Muscle layer of duodenum (tissue), 2 donors: ENCODE data around the gene PCDH10.
"Not testable (repeated sequence)": the region's sequence is repeated elsewhere in the genome, so short reads cannot be mapped to it uniquely, and the experiment has no call there.

Source experiments
- H3K27ac ChIP-seq: one replicate; pipeline ENCODE4 v1.7.0; 2013; ENCODE audit warnings: mild to moderate bottlenecking, low read length
- H3K27me3 ChIP-seq: one replicate; pipeline ENCODE4 v1.7.0; 2013; ENCODE audit warnings: low read depth, mild to moderate bottlenecking, control low read depth, low read length
- H3K36me3 ChIP-seq, 2 donors: one replicate each; pipeline ENCODE4 v1.7.0; 2013; ENCODE audit warnings: low read length in 2 of 2, control low read depth in 1 of 2, mild to moderate bottlenecking in 1 of 2; ENCODE audit not compliant: insufficient read depth in 2 of 2, control insufficient read depth in 1 of 2
- H3K4me1 ChIP-seq, 2 donors: one replicate each; pipeline ENCODE4 v1.7.0; 2013; ENCODE audit warnings: low read length in 2 of 2, mild to moderate bottlenecking in 2 of 2, control low read depth in 1 of 2, moderate library complexity in 1 of 2; ENCODE audit not compliant: insufficient read depth in 2 of 2, control insufficient read depth in 1 of 2
- H3K4me3 ChIP-seq, 2 donors: one replicate each; pipeline ENCODE4 v1.7.0; 2013; ENCODE audit warnings: low read length in 2 of 2, low read depth in 1 of 2, mild to moderate bottlenecking in 1 of 2
- H3K9me3 ChIP-seq, 2 donors: one replicate each; pipeline ENCODE4 v1.7.0; 2013; ENCODE audit warnings: low read length in 2 of 2, control low read depth in 1 of 2, mild to moderate bottlenecking in 1 of 2; ENCODE audit not compliant: control insufficient read depth in 1 of 2
- donor health status: healthy.

Gene PCDH10

DNA sequence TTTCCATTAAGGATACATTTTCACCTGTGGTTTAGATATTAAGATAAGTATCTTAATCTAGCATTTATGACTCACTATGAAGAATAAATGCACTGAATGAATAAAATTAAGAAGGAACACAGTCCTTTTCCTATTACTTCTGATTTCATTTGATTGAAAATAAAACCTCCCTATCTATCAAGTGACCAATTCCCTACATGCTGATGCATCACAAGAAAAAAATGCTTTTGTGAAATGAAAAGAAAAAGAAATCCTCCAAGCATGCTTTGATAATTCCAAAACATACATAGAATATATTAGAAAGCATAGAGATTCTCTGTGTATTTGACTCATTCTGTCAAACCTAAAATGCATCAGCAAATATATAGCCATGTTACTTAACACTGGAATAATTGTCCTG lies 37.1 kb downstream of the PCDH10 start:
- H3K27me3 ChIP-seq, result no peaks in the 10 kb centered on the region
- H3K4me3 ChIP-seq, result no peak overlapping the region
- no peaks in the 10 kb centered on the region for H3K9me3 ChIP-seq
- no peaks in the 10 kb centered on the region for H3K4me1 ChIP-seq
- no peak overlapping the region for H3K27ac ChIP-seq
- no peaks in the 10 kb centered on the region for H3K36me3 ChIP-seq

GRCh38 chr4:133186845-133187244 lies 37.8 kb downstream of the PCDH10 start:
- Histone ChIP-seq H3K4me3 (no peak overlapping the region), H3K4me1 (no peaks in the 10 kb centered on the region), H3K27ac (no peak overlapping the region), H3K27me3 (no peaks in the 10 kb centered on the region), H3K36me3 (no peaks in the 10 kb centered on the region), H3K9me3 (no peaks in the 10 kb centered on the region)

DNA sequence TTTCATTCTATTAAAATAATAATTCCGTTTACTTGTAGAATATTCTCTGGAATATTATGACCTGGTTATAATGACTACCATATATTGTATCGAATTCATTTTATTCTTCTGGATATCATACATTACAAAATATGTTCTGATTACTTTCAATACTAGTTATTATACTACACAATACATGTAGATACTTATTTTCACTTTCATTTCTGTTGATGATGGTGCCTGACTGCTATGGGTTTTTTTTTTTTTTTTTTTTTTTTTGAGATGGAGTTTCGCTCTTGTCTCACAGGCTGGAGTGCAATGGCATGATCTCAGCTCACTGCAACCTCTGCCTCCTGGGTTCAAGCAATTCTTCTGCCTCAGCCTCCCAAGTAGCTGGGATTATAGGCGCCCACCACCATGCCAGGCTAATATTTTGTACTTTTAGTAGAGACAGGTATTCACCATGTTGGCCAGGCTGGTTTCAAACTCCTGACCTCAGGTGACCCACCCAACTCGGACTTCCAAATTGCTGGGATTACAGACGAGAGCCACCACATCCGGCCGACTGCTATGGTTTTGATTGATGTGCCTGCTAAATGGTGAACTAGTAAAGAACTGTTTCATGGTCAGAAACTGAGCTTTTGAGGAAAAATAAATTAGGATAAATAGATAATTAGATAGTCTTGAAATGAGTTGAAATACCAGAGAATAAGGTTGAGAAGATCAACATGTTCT lies 39.5 kb downstream of the PCDH10 start:
- no peak overlapping the region for H3K27ac ChIP-seq
- H3K4me1 ChIP-seq, result no peaks in the 10 kb centered on the region
- H3K4me3 ChIP-seq, result no peak overlapping the region
- H3K36me3 ChIP-seq, result no peaks in the 10 kb centered on the region
- H3K9me3 ChIP-seq, result no peaks in the 10 kb centered on the region
- H3K27me3 ChIP-seq, result no peaks in the 10 kb centered on the region

- no peak overlapping the region for H3K27ac ChIP-seq
- no peaks in the 10 kb centered on the region for H3K9me3 ChIP-seq
- H3K4me3 ChIP-seq, result no peak overlapping the region
- H3K36me3 ChIP-seq, result no peaks in the 10 kb centered on the region
- no peaks in the 10 kb centered on the region for H3K27me3 ChIP-seq
- H3K4me1 ChIP-seq, result no peaks in the 10 kb centered on the region
Measured at GRCh38 chr4:133189147-133189517, 40.0 kb downstream of the PCDH10 start.

- Histone ChIP-seq H3K27me3 (no peaks in the 10 kb centered on the region), H3K36me3 (no peaks in the 10 kb centered on the region), H3K4me3 (no peak overlapping the region), H3K4me1 (no peaks in the 10 kb centered on the region), H3K9me3 (no peaks in the 10 kb centered on the region), H3K27ac (no peak overlapping the region)
Measured at GRCh38 chr4:133190098-133190497, 41.0 kb downstream of the PCDH10 start.

- no peaks in the 10 kb centered on the region for H3K27me3 ChIP-seq
- H3K9me3 ChIP-seq, result no peaks in the 10 kb centered on the region
- H3K27ac ChIP-seq, result no peak overlapping the region
- H3K36me3 ChIP-seq, result no peaks in the 10 kb centered on the region
- no peak overlapping the region for H3K4me3 ChIP-seq
- H3K4me1 ChIP-seq, result no peaks in the 10 kb centered on the region
Measured at GRCh38 chr4:133208694-133209285, 59.7 kb downstream of the PCDH10 start.

DNA sequence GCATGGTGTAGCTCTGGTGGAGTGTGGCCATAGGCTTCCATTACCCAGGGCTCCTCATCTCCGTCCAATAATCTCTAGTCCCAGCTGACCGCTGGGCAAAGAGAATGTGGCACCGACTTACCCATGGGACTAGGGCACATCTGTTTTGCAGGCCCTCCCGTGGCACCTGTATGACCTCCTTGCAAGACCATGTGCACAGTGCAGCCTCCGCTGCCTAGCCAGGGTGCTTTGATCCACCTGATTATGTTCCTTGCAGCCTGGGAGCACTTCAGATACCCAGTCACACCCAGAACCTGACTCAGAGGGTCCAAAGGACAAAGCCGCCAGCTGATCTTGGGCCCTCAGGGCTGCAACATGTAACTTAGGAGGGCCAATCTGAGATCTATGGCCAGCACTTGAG lies 84.8 kb downstream of the PCDH10 start:
- Histone ChIP-seq H3K27ac (no peak overlapping the region), H3K9me3 (peaks cover 0 to 5% of the 10 kb centered on the region in 2 donors), H3K36me3 (no peaks in the 10 kb centered on the region), H3K4me3 (no peak overlapping the region), H3K27me3 (no peaks in the 10 kb centered on the region), H3K4me1 (no peaks in the 10 kb centered on the region)

GRCh38 chr4:133240451-133240850 lies 91.4 kb downstream of the PCDH10 start:
- H3K4me3 ChIP-seq, H3K36me3 ChIP-seq: not testable (repeated sequence)

More at GRCh38 chr4:133240451-133240850, 91.4 kb downstream of the PCDH10 start:
- H3K27ac ChIP-seq, H3K9me3 ChIP-seq, H3K4me1 ChIP-seq, H3K27me3 ChIP-seq: not testable (repeated sequence)
